ENCODE measurements around the gene PROM2.
A peak's percentile ranks its signal among the peaks of the same experiment; 100 is the strongest.
"Not testable (repeated sequence)": the region's sequence is repeated elsewhere in the genome, so short reads cannot be mapped to it uniquely, and the experiment has no call there.

The PROM2 gene

GRCh38 chr2:95274291-95275150 is at the start of gene PROM2:
PROM2 (plus strand) TSS chr2:95274449; CDS start chr2:95274586, 137 bp downstream.
- DNase-seq, result no peak

- DNase-seq, result no peak
Measured at GRCh38 chr2:95225658-95226057, 48.6 kb upstream of the PROM2 start.

- DNase-seq, result no peak
Measured at GRCh38 chr2:95231723-95232122, 42.5 kb upstream of the PROM2 start.

- no peak for DNase-seq
Measured at GRCh38 chr2:95232232-95232631, 42.0 kb upstream of the PROM2 start.

- DNase-seq, result no peak
Measured at GRCh38 chr2:95234286-95234785, 39.9 kb upstream of the PROM2 start.

- DNase-seq, result no peak
Measured at GRCh38 chr2:95234816-95235215, 39.4 kb upstream of the PROM2 start.

- no peak for DNase-seq
Measured at GRCh38 chr2:95238131-95238530, 36.1 kb upstream of the PROM2 start.

GRCh38 chr2:95240091-95240490 is 34.2 kb upstream of the PROM2 start:
- DNase-seq, result no peak

GRCh38 chr2:95240556-95240955 is 33.7 kb upstream of the PROM2 start:
- DNase-seq, result no peak

GRCh38 chr2:95242084-95242483 is 32.2 kb upstream of the PROM2 start:
- not testable (repeated sequence) for DNase-seq

GRCh38 chr2:95258271-95258670 is 16.0 kb upstream of the PROM2 start:
- no peak for DNase-seq

GRCh38 chr2:95260028-95261023 is 13.9 kb upstream of the PROM2 start:
- no peak for DNase-seq

- no peak for DNase-seq
Measured at GRCh38 chr2:95261602-95262001, 12.6 kb upstream of the PROM2 start.

GRCh38 chr2:95262896-95263542 is 11.2 kb upstream of the PROM2 start:
- no peak for DNase-seq

GRCh38 chr2:95264624-95265023 is 9.6 kb upstream of the PROM2 start:
- no peak for DNase-seq

- DNase-seq, result no peak
Measured at GRCh38 chr2:95265182-95265581, 9.1 kb upstream of the PROM2 start.

GRCh38 chr2:95266781-95267430 is 7.3 kb upstream of the PROM2 start:
- peak; percentile 33 for DNase-seq

GRCh38 chr2:95267458-95268210 is 6.6 kb upstream of the PROM2 start:
- peak; percentile 30 for DNase-seq

GRCh38 chr2:95268211-95269035 is 5.8 kb upstream of the PROM2 start:
- DNase-seq, result peak; percentile 40

GRCh38 chr2:95269036-95269680 is 5.1 kb upstream of the PROM2 start:
- DNase-seq, result no peak

All from activated CD8-positive, alpha-beta memory T cell treated with anti-CD3 and anti-CD28 coated beads for 24 hours (primary cell).